Large intestine (tissue), 3 donors: Measurements from ENCODE around the gene NTN1. TPM values are rescaled to one million over a fixed set of nuclear protein-coding genes. Genes with fewer than 3 reads are reported as not detected.

Experiments
- DNase-seq, 2 donors: peaks; one replicate each; pipeline versions ENCODE4 v3.0.0 to v3.0.0-alpha.2; 2013
- H3K27ac ChIP-seq: one replicate; pipeline ENCODE4 v1.5.1; 2013; ENCODE audit warnings: low read length
- H3K27me3 ChIP-seq: 2 replicates; pipeline ENCODE4 v1.6.1; 2013; ENCODE audit warnings: low read length; ENCODE audit not compliant: control insufficient read depth, insufficient read depth
- H3K36me3 ChIP-seq: 2 replicates; pipeline ENCODE4 v1.6.1; 2013; ENCODE audit warnings: low read length; ENCODE audit not compliant: control insufficient read depth, insufficient read depth
- H3K4me1 ChIP-seq: one replicate; pipeline ENCODE4 v1.6.1; 2013; ENCODE audit warnings: low read length; ENCODE audit not compliant: control insufficient read depth, insufficient read depth
- H3K4me3 ChIP-seq: one replicate; pipeline ENCODE4 v1.5.1; 2013; ENCODE audit warnings: low read length
- H3K9me3 ChIP-seq: one replicate; pipeline ENCODE4 v1.6.1; 2013; ENCODE audit warnings: mild to moderate bottlenecking, low read depth, low read length, moderate library complexity; ENCODE audit not compliant: control insufficient read depth
- WGBS: methylation state at CpG from one replicate; pipeline ENCODE4 v1.1.5; 2013; ENCODE audit warnings: low lambda C conversion rate; ENCODE audit not compliant: insufficient coverage; 5-methylcytosine and 5-hydroxymethylcytosine counted together
- polyA plus RNA-seq: library from polyadenylated mRNA; unstranded; fragments of 120-200 nt; gene quantifications from one replicate; pipeline ENCODE4 v1.2.1, GENCODE V29; 2013

The NTN1 gene
- polyA plus RNA-seq, 1 donor = 11.3 TPM

DNA sequence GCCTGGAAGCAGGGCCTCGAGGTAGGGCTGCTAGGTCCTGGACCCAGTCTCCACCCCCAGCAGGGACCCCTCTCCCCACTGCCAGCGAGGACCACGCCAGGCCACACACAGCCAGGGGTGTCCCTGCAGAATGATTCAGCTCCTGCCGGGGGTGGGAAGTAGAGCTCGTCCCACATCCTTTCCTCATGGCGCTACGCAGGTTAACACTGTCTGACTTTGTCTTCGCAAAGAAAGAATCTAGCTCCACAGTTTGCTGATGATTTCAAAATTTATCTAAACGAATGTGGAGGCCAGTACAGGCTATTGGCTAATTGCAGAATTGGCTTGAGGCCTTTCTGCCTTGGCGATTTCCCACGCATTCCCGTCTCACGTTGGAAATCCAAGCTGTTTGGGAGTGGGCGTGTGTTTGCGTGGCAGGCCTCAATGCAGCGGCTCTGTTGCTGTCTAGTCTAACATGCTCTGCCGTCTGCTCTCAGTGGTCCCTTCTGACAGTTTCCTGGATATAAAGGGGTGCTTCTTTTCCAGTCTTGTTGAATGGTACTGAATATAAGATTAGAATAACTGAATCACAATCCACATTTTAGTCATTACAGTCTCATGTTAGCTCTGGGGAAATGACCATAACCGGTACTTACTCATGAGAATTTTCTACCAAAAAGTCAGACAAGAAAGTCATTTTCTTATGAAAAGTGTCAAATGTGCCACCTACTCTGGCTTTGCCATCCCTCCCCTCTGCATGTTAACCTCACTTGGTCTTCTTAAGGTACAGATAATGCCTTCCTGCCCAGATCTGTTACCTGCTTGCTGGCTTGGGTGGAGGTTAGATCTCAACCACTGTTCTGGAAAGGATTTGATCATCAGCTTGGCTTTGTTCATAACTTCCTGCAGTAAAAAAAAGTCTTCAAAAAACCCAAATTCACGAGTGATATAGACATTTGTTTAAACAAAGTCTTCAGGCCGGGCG, 252.4 kb downstream of the NTN1 start:
- Histone ChIP-seq H3K4me1 (no peaks in the 10 kb centered on the region), H3K27me3 (no peaks in the 10 kb centered on the region), H3K27ac (peak overlapping the region; percentile 31), H3K9me3 (no peaks in the 10 kb centered on the region), H3K4me3 (no peak overlapping the region), H3K36me3 (no peaks in the 10 kb centered on the region)
- WGBS = 100% methylated on average over 1 of the region's 21 CpGs
- DNase-seq = no peak

DNA sequence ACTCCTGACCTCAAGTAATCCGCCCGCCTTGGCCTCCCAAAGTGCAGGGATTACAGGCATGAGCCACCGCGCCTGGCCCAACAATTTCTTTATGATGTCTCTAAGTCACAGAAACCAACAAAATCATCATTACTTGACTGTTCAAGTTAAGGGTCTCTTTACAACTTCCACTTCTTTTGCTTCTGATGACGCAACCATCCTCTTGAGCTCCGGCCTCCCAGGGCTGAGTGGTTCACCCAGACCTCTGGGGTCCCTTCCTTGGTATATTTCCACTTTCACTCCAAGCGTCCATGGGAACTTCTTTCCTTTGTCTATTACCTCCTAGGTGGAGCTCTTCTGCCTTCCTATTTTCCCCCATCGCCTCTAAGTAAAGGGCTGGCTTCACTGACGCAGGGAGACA, 253.7 kb downstream of the NTN1 start:
- no peaks in the 10 kb centered on the region for H3K9me3 ChIP-seq
- WGBS = 83% methylated on average over 2 of the region's 9 CpGs
- H3K4me3 ChIP-seq = no peak overlapping the region
- H3K27me3 ChIP-seq = no peaks in the 10 kb centered on the region
- no peak overlapping the region for H3K27ac ChIP-seq
- no peak for DNase-seq
- no peaks in the 10 kb centered on the region for H3K4me1 ChIP-seq
- no peaks in the 10 kb centered on the region for H3K36me3 ChIP-seq

DNA sequence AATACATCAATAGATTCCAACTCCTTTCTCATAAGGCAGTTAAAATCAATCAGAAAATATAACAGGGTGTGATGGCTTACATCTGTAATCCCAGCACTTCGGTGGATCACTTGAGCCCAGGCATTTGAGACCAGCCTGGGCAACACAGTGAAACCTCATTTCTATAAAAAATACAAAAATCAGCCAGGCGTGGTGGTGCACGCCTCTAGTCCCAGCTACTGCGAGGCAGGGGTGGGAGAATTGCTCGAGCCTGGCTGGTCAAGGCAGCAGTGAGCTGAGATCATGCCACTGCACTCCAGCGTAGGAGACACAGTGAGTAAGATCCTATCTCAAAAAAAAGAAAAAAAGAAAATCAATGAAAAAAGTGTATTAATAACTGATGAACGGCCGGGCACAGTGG, 258.6 kb downstream of the NTN1 start:
- Histone ChIP-seq H3K27ac (no peak overlapping the region), H3K9me3 (no peaks in the 10 kb centered on the region), H3K4me3 (no peak overlapping the region), H3K27me3 (no peaks in the 10 kb centered on the region), H3K4me1 (peaks cover under 1% of the 10 kb centered on the region), H3K36me3 (no peaks in the 10 kb centered on the region)
- no peak for DNase-seq
- WGBS = 89% methylated on average over 6 of the region's 8 CpGs

DNA sequence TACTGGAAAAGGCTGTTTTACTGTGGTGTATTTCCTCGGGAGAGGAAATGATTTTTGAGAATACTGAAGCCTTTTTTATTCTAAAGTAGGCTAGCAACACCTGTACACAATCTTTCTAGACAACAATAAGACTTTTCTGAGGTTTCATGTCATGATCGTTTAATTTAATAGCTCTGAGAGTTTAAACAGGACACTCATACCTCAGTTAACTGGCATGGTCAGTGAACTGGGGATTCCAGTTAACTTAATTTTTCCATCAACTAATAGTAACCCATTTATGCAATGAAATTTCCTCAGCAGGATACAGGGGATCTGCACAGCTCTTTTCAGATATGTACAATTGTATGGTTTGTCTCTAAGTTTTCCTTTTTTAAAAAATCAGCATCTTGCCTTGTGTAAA, 262.6 kb downstream of the NTN1 start:
- WGBS = no CpG with 5 or more reads among the region's 2 CpGs
- H3K36me3 ChIP-seq = no peaks in the 10 kb centered on the region

DNA sequence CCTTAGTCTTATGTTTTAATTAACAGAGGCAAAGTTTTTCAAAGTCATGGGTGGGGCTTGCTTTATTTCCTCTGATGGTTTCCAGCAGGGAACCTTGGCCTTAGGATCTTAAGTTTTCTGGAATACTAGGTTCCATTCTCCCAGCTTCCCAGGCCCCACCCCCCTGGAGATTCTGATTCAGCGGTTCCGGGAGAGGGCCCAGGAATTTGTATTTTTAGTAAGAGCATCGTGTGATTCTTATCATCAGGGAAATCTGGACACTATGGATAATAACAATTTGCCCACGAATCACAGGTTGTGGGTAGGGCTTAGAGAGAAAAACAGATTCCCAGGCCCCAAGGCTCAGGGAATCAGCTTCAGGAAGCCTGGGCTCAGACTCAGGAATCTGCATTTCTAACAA, 263.6 kb downstream of the NTN1 start:
- no peak for DNase-seq
- WGBS = no CpG with 5 or more reads among the region's 4 CpGs
- Histone ChIP-seq H3K27me3 (no peaks in the 10 kb centered on the region), H3K4me1 (peaks cover 3% of the 10 kb centered on the region), H3K9me3 (no peaks in the 10 kb centered on the region), H3K36me3 (no peaks in the 10 kb centered on the region), H3K27ac (no peak overlapping the region), H3K4me3 (no peak overlapping the region)

More for the DNA sequence above, 262.6 kb downstream of the NTN1 start:
- H3K27me3 ChIP-seq = no peaks in the 10 kb centered on the region
- H3K27ac ChIP-seq = no peak overlapping the region
- peaks cover 3% of the 10 kb centered on the region for H3K4me1 ChIP-seq
- DNase-seq = no peak
- H3K9me3 ChIP-seq = no peaks in the 10 kb centered on the region
- no peak overlapping the region for H3K4me3 ChIP-seq

DNA sequence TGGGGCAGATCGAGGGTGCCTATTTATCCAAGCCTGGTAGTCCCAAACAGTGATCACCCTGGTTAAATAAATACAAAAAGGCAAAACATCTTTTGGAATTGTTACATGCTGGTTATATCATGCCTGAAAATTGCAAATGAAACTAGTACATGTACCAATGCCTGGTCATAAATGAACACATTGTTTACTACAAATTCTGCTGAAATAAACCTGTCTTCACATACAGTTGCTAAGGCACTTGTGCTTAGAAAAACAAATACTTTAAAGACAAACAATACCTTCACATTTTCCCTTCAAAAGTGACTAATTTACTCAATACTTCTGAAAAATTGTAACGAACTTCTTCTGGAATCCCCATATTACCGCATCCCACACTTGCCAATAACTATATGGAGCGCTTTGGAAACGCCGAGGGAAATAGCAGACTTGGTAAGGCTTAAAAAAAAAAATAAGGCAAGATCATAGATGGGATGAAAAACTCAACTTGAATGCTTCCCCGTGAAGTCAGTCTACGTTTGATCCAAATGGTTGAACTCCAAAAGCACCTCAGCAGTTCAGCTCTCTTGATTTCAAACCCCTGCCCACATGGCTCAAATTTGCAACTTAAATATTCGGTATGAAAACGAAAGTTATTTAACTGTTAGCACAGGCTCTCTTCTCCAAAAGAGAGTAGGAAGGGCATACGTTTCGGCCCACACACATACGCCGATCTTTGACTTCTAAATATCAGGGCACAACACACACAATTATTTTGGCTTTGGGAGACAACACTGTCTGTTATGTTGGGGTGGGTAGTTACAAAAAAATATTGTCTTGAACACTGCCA, 264.5 kb downstream of the NTN1 start:
- Histone ChIP-seq H3K4me1 (peaks cover 3% of the 10 kb centered on the region), H3K36me3 (no peaks in the 10 kb centered on the region), H3K9me3 (no peaks in the 10 kb centered on the region), H3K27ac (no peak overlapping the region), H3K27me3 (no peaks in the 10 kb centered on the region), H3K4me3 (no peak overlapping the region)
- 87% methylated on average over 9 of the region's 14 CpGs for WGBS
- DNase-seq = no peak

DNA sequence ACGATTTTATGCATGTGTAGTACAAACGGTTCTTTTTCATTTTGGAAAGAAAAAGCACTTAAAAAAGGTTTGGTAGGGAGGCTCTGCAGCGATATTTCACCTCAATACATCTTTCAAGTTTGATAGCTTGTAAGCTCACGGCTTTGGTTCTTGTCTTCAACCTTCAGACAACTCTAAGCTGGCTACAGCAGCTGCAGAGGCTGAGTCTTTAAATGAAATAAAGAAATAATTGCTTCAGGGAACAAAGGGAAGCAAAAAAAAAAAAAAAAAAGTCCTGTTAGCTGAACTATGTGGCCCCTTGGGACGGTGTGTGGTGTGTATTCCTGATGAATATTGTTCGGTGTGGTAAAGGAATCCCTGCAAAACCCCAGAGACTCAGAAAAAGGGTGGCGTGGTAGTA, 265.1 kb downstream of the NTN1 start:
- WGBS = 83% methylated on average over 2 of the region's 7 CpGs
- DNase-seq = no peak
- Histone ChIP-seq H3K9me3 (no peaks in the 10 kb centered on the region), H3K36me3 (no peaks in the 10 kb centered on the region), H3K4me3 (no peak overlapping the region), H3K4me1 (peaks cover 3% of the 10 kb centered on the region), H3K27ac (no peak overlapping the region), H3K27me3 (no peaks in the 10 kb centered on the region)

DNA sequence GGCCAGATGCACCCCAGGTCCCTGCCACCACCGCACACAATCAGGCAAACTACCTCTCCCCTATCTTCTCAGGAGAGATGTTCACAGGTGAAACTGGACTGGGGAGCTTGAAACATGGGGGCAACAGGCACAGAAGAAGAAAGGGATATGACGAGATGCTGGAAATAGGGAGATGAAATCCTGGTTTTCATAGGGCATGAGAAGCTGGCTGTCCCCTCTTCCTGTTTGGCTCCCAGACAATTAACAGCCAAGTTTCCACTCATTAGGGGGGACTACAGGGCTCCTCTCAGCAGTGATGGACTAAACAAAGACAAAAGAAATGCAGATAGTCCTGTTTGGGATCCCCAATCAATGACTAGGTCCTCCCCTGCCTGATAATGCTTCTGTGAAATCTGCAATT, 266.0 kb downstream of the NTN1 start:
- no peaks in the 10 kb centered on the region for H3K27me3 ChIP-seq
- no peaks in the 10 kb centered on the region for H3K36me3 ChIP-seq
- no CpG with 5 or more reads among the region's 2 CpGs for WGBS
- peaks cover 7% of the 10 kb centered on the region for H3K4me1 ChIP-seq
- H3K9me3 ChIP-seq = no peaks in the 10 kb centered on the region
- H3K27ac ChIP-seq = no peak overlapping the region
- no peak overlapping the region for H3K4me3 ChIP-seq
- no peak for DNase-seq

DNA sequence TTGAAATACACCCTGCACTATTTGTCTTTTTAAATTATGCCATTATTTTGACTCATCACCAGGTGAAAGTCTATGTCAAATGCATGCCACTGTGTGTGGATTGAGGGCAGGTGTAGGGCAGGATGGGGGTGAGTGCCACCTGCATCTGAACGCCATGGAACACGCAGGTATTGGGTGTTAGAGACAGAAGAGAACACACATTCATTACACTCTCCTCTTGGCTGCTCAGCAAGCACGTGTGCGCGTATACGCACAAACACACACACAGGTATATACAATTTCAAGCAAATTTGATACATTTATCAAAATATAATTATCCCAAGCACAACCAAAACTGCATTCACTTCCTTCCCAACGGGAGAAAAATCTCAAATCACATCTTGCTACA, 268.9 kb downstream of the NTN1 start:
- Histone ChIP-seq H3K4me1 (peaks cover 9% of the 10 kb centered on the region), H3K4me3 (no peak overlapping the region), H3K36me3 (no peaks in the 10 kb centered on the region), H3K9me3 (no peaks in the 10 kb centered on the region), H3K27me3 (no peaks in the 10 kb centered on the region), H3K27ac (no peak overlapping the region)
- WGBS = no CpG with 5 or more reads among the region's 7 CpGs
- DNase-seq = no peak

DNA sequence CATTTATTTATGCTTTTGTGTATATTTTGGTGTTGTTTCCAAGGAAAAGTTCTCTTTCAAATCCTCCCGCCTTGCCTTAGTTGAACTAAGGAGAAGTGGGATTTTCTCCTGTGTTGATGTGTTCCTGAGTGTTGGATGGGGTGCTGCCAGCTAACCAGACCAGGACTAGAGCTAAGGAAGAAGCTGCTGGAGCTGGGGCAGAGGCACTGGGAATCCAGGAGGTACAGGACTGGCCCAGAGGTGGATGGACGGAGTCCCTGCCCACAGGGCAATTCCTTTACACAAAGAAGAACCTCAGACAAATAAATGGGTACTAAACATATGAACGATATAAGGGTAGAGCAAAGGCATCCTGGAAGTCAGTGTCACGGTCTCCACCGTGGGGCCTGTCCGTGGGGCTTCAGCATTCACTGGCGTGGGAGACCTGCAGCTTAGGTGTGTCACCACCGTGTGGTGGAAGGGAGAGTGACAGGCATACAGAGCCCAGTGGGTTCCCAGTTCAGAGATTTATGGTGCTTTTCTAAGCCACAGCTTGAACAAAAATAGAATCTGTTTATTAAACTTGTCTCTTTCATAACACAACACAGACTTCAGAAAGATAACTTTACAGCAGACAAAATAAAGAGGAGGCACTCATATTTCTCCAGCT, 270.7 kb downstream of the NTN1 start:
- Histone ChIP-seq H3K36me3 (no peaks in the 10 kb centered on the region), H3K4me3 (no peak overlapping the region), H3K4me1 (peaks cover 9% of the 10 kb centered on the region), H3K27me3 (no peaks in the 10 kb centered on the region), H3K27ac (peak overlapping the region; percentile 14), H3K9me3 (no peaks in the 10 kb centered on the region)
- WGBS = no CpG with 5 or more reads among the region's 8 CpGs
- DNase-seq = peak; percentile 36 to 59
